Fibroblast of skin of right biceps (primary cell): ENCODE results near the gene UNC80.

Source experiments
- DNase-seq: peaks from one replicate; pipeline ENCODE4 v3.0.0-alpha.2; 2013

Gene UNC80

DNA sequence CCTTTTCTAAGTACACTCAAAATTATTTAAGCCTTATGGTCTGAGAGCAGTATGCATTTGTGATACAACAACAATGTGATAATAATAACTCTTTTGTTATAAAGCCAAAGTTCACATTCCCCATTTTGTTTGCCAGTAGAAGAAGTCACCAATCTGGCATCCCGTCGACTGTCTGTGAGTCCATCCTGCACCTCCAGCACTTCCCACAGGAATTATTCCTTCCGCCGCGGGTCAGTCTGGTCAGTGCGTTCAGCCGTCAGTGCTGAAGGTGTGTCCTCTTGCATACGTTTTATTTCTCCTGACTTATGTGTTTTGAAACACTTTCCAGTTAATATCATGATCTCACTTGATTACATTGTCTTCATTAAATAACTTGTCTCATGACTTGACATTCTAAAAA, 150.5 kb downstream of the UNC80 start:
- no peak for DNase-seq

DNA sequence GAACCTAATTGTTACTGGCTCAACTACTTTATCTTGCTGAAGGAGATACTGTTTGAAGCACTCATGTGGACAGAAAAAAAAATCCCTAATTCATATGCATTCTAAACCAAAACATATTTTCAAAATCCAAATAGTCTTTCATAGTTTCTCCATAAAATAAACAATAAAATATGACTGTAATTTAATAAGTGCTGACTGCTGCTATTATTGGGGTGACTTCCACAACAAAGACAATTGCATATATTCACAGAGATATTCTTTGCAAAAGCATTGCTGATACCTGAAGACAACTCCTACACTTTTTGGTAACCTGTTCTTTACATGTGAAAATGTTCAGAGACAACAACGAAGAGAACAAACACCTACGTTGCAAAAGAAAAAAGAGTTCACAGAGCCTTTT, 157.7 kb downstream of the UNC80 start:
- DNase-seq: no peak

DNA sequence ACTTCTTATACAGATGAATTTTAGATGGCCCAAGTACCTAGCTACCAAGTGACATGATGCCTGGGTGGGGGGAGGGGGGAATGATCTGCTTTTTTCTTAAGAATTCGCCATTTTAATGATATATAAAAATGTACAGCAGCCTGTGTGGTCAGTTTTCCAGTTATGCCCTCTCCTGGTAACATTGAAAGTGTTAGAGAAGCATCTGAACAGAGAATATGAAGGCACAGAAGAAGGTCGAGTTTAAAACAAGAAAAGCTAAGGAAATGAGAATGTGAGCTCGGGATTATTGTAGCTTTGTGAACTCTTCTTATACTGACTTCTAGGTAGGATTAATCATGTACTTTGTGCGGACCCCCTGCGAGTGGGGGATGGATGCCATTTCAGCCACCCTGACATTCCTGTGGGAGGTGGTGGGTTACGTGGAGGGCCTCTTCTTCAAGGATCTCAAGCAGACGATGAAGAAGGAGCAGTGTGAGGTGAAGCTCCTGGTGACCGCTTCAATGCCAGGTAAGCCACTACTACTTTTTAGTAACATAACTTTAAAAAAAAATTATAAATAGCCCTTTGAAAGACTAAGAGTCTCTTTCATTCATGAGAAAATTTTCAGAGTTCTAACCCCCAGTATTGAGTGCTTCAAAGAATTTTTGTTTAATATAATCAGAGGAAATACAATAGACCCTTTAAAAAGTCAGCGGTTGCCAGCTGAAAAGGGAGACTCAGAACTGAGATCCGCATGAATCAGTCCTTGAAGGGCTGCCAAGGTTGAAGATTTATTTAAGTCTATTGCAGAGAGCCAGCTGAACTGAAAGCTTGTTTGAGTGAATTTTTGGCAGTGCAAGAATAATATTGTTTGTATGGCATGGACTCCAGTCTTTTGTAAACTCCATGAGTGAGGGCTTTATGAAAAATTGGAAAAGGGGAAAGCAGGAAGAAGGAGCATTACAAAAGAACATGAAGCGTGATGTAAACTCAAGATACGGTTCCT, 162.2 kb downstream of the UNC80 start:
- DNase-seq: peak; percentile 69

- no peak for DNase-seq
Observed at GRCh38 chr2:209936106-209936666, 164.6 kb downstream of the UNC80 start.

- no peak for DNase-seq
Observed at GRCh38 chr2:209937893-209938292, 166.3 kb downstream of the UNC80 start.

- DNase-seq: no peak
Observed at GRCh38 chr2:209938906-209939305, 167.3 kb downstream of the UNC80 start.

- no peak for DNase-seq
Observed at GRCh38 chr2:209940936-209941335, 169.3 kb downstream of the UNC80 start.

GRCh38 chr2:209942426-209942825, 170.8 kb downstream of the UNC80 start:
- DNase-seq: no peak

GRCh38 chr2:209942936-209943605, 171.4 kb downstream of the UNC80 start:
- peak; percentile 10 for DNase-seq

- DNase-seq: no peak
Observed at GRCh38 chr2:209943776-209944175, 172.1 kb downstream of the UNC80 start.

- no peak for DNase-seq
Observed at GRCh38 chr2:209946539-209946938, 174.9 kb downstream of the UNC80 start.

- no peak for DNase-seq
Observed at GRCh38 chr2:209956271-209956670, 184.6 kb downstream of the UNC80 start.

GRCh38 chr2:209958016-209958415, 186.4 kb downstream of the UNC80 start:
- DNase-seq: no peak

GRCh38 chr2:209960045-209960444, 188.4 kb downstream of the UNC80 start:
- no peak for DNase-seq

DNA sequence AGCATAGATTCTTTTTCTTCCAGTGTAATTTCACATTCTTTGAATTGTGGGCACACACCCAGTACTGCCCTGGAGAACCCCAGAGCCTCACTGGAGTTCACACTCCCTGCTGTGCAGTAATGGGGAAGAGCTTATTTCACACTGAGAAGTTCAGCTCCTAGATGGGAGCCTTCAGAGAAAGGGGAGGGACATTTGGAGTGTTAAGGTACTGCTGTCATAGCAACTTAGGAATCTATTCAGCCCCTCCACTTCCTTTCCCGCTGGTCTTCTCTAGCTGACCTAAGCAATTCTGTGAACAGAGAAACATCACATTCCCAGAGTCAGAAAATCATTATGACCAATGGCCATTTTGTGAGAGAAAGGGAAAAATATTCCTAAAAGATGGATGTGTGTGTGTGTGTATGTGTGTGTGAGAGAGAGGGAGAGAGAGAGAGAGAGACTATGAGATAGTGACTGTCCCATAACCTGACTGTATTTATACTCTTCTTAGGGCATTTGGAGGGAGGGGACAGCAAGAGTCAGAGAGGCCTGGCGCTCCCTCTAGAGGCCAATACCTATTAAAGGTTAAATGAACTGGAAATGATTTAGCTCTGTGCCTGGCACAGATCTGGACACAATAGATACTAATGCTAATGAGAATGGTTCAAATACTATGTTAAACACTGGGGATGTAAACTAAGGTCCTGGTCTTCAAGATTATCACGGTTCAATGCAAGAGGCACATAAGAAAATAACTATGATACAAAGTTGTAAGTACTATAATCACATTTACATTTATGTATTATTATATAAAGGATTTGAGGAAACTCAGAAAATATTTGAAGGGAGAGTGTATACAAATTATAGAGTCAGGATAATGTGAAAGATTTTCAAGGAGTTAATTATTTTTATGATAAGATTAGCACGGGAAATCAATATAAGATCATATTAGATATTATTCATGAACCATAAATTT, 189.3 kb downstream of the UNC80 start:
- peak; percentile 54 for DNase-seq

GRCh38 chr2:209965723-209966122, 194.1 kb downstream of the UNC80 start:
- DNase-seq: no peak

DNA sequence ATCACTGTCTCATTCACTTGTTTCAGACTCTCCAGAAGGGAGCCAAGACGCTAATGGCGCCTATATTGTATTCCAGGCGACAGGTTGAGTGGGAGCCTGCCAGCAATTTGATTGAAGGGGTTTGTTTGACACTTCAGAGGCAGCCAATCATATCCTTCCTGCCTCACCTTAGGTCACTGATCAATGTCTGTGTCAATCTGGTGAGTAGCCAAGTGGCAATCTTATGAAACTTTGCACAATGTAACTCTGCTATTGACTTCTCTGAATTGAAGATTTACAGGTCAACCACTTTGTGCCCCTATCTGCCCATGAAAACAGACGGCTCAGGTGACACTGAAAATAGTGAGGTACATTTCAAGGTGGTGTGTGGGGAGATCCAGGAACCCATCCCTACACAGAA, 198.1 kb downstream of the UNC80 start:
- DNase-seq: no peak

DNA sequence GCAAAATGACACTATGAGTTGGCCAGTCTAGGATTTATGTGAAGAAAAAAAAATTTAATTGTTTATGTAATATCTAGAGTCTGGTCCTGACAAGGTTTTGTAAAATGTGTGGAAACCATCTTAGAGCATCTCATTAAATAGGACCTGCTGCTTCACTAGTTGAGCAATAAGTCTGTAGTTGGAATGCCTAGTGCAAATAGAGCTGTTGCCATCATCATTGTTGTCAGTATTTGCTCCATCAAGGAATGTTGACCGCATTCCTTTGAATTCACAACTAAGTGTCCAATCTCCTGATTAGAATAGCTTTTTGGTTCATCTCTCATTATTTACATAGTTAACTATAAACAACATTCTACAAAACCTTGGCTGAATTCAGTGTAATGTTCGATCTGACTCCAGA, 198.6 kb downstream of the UNC80 start:
- DNase-seq: no peak

- DNase-seq: no peak
Observed at GRCh38 chr2:209970711-209971110, 199.1 kb downstream of the UNC80 start.

GRCh38 chr2:209973328-209973727, 201.7 kb downstream of the UNC80 start:
- DNase-seq: no peak

DNA sequence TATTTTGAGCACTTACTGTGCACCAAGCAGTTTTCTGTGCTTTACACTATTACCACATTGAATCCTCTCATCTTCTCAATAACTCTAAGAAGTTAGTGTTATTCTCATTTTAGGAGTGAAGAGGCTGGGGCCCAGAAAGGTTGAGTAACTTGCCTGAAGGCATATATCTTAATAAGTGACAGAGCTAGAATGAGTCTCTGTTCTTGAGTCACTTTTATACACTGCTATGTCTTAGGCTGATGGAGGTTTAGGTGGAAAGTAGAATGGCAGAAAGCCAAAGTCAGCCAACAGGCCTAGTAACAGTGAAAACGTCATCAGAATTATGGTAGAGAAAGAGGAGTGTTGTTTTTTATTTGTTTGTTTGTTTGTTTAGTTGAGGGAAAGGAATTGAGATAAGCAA, 202.9 kb downstream of the UNC80 start:
- no peak for DNase-seq

DNA sequence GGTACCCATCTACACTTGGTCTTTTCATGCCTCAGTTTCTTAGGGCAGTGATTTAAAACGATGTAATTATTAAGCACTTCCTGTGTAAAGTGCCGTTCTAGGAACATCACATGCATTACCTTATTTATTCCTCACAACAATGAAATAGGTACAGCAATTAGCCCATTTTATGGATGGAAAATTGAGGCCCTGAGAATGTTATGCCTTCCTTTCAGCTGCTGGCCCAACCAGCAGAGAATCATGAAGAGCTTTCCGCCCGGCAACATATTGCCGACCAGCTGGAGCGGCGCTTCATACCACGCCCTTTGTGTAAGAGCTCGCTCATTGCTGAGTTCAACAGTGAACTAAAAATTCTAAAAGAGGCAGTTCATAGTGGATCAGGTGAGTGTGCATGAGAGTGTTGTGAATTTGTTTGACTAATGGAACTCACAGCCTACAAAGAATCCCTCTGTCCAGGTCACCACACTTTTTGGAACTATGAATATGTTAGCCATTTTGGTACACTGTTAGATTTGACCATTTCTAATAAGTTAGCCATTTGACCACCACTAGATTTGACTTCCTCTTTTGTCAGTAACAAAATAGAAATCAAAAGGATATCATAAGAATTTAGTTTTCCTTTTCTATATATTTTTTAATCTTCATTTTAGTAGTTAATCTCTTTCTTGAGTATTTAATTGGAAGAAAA, 205.2 kb downstream of the UNC80 start:
- DNase-seq: no peak
